ENCODE data around the gene KSR2.

DNA sequence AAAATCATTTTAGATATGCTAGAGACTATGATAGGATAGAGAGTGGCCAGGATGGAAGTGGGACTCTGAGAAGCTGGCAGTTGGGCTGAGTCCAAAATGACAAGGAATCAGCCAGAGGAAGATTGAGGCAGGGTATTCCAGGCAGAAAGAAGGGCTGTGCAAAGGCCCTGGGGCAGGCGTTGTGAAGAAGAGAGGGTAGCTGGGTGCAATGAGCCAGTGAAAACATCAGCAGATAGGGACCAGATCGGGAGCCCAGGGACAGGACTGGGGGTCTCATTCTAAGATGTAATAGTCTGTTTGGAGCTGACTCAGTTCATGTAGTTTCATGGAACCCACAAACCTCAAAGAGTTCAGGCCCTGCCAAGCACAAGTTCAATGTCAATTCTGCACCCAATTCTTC is 126.6 kb downstream of the KSR2 start:
- TF ChIP-seq, protein P1, sequence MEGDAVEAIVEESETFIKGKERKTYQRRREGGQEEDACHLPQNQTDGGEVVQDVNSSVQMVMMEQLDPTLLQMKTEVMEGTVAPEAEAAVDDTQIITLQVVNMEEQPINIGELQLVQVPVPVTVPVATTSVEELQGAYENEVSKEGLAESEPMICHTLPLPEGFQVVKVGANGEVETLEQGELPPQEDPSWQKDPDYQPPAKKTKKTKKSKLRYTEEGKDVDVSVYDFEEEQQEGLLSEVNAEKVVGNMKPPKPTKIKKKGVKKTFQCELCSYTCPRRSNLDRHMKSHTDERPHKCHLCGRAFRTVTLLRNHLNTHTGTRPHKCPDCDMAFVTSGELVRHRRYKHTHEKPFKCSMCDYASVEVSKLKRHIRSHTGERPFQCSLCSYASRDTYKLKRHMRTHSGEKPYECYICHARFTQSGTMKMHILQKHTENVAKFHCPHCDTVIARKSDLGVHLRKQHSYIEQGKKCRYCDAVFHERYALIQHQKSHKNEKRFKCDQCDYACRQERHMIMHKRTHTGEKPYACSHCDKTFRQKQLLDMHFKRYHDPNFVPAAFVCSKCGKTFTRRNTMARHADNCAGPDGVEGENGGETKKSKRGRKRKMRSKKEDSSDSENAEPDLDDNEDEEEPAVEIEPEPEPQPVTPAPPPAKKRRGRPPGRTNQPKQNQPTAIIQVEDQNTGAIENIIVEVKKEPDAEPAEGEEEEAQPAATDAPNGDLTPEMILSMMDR (conservative IDR thresholded peaks at IDR 0.05; ENCODE audit: low read depth, low read length) = no peak
- TF ChIP-seq MAZ (IDR thresholded peaks at IDR 0.05; ENCODE audit: borderline replicate concordance, low read depth, low read length) (no peak), POLR2A (IDR thresholded peaks at IDR 0.05; ENCODE audit: low read depth, low read length) (no peak), RFX5 (IDR thresholded peaks at IDR 0.05; ENCODE audit: low read depth, low read length) (no peak), RAD21 (IDR thresholded peaks at IDR 0.05; ENCODE audit: low read length) (no peak), SMC3 (IDR thresholded peaks at IDR 0.05; ENCODE audit: low read depth, low read length) (no peak)

All from IMR-90 (cell line).